ENCODE measurements around the gene FAM149A.
A peak's percentile ranks its signal among the peaks of the same experiment; 100 is the strongest.

FAM149A gene

GRCh38 chr4:186204103-186204559, 99.6 kb downstream of the FAM149A start:
- peak; percentile 8 for DNase-seq

GRCh38 chr4:186204686-186205085, 100.2 kb downstream of the FAM149A start:
- DNase-seq, result no peak

GRCh38 chr4:186205156-186205555, 100.7 kb downstream of the FAM149A start:
- no peak for DNase-seq

- DNase-seq, result no peak
These were observed 112.0 kb downstream of the FAM149A start for GRCh38 chr4:186216465-186217024.

GRCh38 chr4:186217733-186218293, 113.3 kb downstream of the FAM149A start:
- no peak for DNase-seq

GRCh38 chr4:186221624-186222023, 117.1 kb downstream of the FAM149A start:
- DNase-seq, result no peak
